SK-N-SH (cell line): ENCODE measurements around the gene SPO11.
"Not testable (repeated sequence)": the region's sequence is repeated elsewhere in the genome, so short reads cannot be mapped to it uniquely, and the experiment has no call there.

Experiments used
- CHD2 ChIP-seq: fragments of 150-350 bp; IDR thresholded peaks from 2 replicates; pipeline ENCODE4 v1.6.1; 2018; ENCODE audit warnings: low read length; ENCODE audit not compliant: partially characterized antibody
- EP300 ChIP-seq, 2 experiments: IDR thresholded peaks; 2 replicates each; pipeline versions ENCODE4 v1.4.0 to v1.6.1; 2012; ENCODE audit warnings: borderline replicate concordance in 1 of 2, low read depth in 1 of 2, low read length in 1 of 2
- GABPA ChIP-seq: IDR thresholded peaks from 2 replicates; pipeline ENCODE4 v1.4.0; 2012; ENCODE audit warnings: low read depth, mild to moderate bottlenecking
- MXI1 ChIP-seq: IDR thresholded peaks from 2 replicates; pipeline ENCODE4 v1.6.1; 2012; ENCODE audit warnings: mild to moderate bottlenecking, low read depth, low read length, improper control_type of control experiment
- NRF1 ChIP-seq: IDR thresholded peaks from 2 replicates; pipeline ENCODE4 v1.6.1; 2012; ENCODE audit warnings: low read depth, mild to moderate bottlenecking, low read length
- POLR2AphosphoS5 ChIP-seq: IDR thresholded peaks from 2 replicates; pipeline ENCODE4 v1.6.1; 2012; ENCODE audit warnings: low read depth, low read length
- RAD21 ChIP-seq: IDR thresholded peaks from 2 replicates; pipeline ENCODE4 v1.6.1; 2012; ENCODE audit warnings: mild to moderate bottlenecking, low read length
- RFX5 ChIP-seq: IDR thresholded peaks from 2 replicates; pipeline ENCODE4 v1.6.1; 2012; ENCODE audit warnings: mild to moderate bottlenecking, improper control_type of control experiment, low read length
- SMC3 ChIP-seq: IDR thresholded peaks from 2 replicates; pipeline ENCODE4 v1.6.1; 2012; ENCODE audit warnings: low read depth, low read length, improper control_type of control experiment
- TCF12 ChIP-seq: IDR thresholded peaks from 2 replicates; pipeline ENCODE4 v1.4.0; 2012
- TF ChIP-seq, protein P1 (sequence below): fragments of 200-600 bp; sonication (generic); IDR thresholded peaks from 2 replicates; pipeline ENCODE4 v1.6.1; 2017; ENCODE audit warnings: antibody characterized with exemption, mild to moderate bottlenecking, moderate library complexity
- TF ChIP-seq, protein P2 (sequence below): IDR thresholded peaks from 2 replicates; pipeline ENCODE4; 2012
- TF ChIP-seq, protein P3 (sequence below): fragments of 150-350 bp; IDR thresholded peaks from 2 replicates; pipeline ENCODE4 v1.6.1; 2016; ENCODE audit warnings: mild to moderate bottlenecking, low read depth, low read length

DNA sequence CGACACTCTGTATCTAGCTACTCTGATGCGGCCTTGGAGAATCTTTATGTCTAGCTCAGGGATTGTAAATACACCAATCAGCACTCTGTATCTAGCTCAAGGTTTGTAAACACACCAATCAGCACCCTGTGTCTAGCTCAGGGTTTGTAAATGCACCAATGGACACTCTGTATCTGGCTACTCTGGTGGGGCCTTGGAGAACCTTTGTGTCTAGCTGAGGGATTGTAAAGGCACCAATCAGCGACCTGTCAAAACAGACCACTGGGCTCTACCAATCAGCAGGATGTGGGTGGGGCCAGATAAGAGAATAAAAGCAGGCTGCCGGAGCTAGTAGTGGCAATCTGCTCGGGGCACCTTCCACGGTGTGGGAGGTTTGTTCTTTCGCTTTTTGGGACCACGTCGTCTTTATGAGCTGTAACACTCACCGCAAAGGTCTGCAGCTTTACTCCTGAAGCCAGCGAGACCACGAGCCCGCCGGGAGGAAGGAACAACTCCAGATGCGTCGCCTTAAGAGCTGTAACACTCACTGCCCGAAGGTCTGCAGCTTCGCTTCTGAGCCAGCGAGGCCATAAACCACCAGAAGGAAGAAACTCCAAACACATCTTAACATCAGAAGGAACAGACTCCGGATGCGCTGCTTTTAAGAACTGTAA, 19.4 kb downstream of the SPO11 start:
- not testable (repeated sequence) for TF ChIP-seq MXI1; EP300 (IDR thresholded peaks at IDR 0.05; ENCODE audit: borderline replicate concordance in 1 of 2, low read depth in 1 of 2, low read length in 1 of 2); NRF1; TCF12; GABPA; RAD21; POLR2AphosphoS5; SMC3; CHD2; RFX5
- TF ChIP-seq, protein P1, sequence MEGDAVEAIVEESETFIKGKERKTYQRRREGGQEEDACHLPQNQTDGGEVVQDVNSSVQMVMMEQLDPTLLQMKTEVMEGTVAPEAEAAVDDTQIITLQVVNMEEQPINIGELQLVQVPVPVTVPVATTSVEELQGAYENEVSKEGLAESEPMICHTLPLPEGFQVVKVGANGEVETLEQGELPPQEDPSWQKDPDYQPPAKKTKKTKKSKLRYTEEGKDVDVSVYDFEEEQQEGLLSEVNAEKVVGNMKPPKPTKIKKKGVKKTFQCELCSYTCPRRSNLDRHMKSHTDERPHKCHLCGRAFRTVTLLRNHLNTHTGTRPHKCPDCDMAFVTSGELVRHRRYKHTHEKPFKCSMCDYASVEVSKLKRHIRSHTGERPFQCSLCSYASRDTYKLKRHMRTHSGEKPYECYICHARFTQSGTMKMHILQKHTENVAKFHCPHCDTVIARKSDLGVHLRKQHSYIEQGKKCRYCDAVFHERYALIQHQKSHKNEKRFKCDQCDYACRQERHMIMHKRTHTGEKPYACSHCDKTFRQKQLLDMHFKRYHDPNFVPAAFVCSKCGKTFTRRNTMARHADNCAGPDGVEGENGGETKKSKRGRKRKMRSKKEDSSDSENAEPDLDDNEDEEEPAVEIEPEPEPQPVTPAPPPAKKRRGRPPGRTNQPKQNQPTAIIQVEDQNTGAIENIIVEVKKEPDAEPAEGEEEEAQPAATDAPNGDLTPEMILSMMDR, result not testable (repeated sequence)
- TF ChIP-seq, protein P2, sequence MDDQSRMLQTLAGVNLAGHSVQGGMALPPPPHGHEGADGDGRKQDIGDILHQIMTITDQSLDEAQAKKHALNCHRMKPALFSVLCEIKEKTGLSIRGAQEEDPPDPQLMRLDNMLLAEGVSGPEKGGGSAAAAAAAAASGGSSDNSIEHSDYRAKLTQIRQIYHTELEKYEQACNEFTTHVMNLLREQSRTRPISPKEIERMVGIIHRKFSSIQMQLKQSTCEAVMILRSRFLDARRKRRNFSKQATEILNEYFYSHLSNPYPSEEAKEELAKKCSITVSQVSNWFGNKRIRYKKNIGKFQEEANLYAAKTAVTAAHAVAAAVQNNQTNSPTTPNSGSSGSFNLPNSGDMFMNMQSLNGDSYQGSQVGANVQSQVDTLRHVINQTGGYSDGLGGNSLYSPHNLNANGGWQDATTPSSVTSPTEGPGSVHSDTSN, result not testable (repeated sequence)
- TF ChIP-seq, protein P3, sequence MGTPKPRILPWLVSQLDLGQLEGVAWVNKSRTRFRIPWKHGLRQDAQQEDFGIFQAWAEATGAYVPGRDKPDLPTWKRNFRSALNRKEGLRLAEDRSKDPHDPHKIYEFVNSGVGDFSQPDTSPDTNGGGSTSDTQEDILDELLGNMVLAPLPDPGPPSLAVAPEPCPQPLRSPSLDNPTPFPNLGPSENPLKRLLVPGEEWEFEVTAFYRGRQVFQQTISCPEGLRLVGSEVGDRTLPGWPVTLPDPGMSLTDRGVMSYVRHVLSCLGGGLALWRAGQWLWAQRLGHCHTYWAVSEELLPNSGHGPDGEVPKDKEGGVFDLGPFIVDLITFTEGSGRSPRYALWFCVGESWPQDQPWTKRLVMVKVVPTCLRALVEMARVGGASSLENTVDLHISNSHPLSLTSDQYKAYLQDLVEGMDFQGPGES, result not testable (repeated sequence)
